Activated CD4-positive, CD25-positive, alpha-beta regulatory T cell treated with anti-CD3 and anti-CD28 coated beads, Interleukin-2, amount 50 U/mL, for 16 hours (primary cell): Measurements from ENCODE around the gene CFDP1.

Experiments
- DNase-seq: peaks from one replicate; pipeline ENCODE4 v3.0.0-alpha.2; 2020; ENCODE audit warnings: low read depth, low spot score

Gene CFDP1

GRCh38 chr16:75319513-75320411 lies 113.5 kb downstream of the CFDP1 start:
- no peak for DNase-seq

GRCh38 chr16:75318737-75319136 lies 114.6 kb downstream of the CFDP1 start:
- DNase-seq: no peak

- DNase-seq: no peak
Observed at GRCh38 chr16:75317532-75317931, 115.8 kb downstream of the CFDP1 start.

GRCh38 chr16:75317101-75317522 lies 116.2 kb downstream of the CFDP1 start:
- DNase-seq: no peak

GRCh38 chr16:75315539-75316306 lies 117.6 kb downstream of the CFDP1 start:
- no peak for DNase-seq

- no peak for DNase-seq
Observed at GRCh38 chr16:75312875-75313274, 120.4 kb downstream of the CFDP1 start.

GRCh38 chr16:75311383-75311938 lies 121.8 kb downstream of the CFDP1 start:
- no peak for DNase-seq

GRCh38 chr16:75310541-75310940 lies 122.8 kb downstream of the CFDP1 start:
- no peak for DNase-seq

- DNase-seq: no peak
Observed at GRCh38 chr16:75309899-75310430, 123.3 kb downstream of the CFDP1 start.

- no peak for DNase-seq
Observed at GRCh38 chr16:75309156-75309555, 124.1 kb downstream of the CFDP1 start.

GRCh38 chr16:75308011-75308410 lies 125.3 kb downstream of the CFDP1 start:
- DNase-seq: no peak

GRCh38 chr16:75307506-75307905 lies 125.8 kb downstream of the CFDP1 start:
- DNase-seq: no peak

- no peak for DNase-seq
Observed at GRCh38 chr16:75306099-75306762, 127.1 kb downstream of the CFDP1 start.

GRCh38 chr16:75305364-75306098 lies 127.8 kb downstream of the CFDP1 start:
- peak; percentile 2 for DNase-seq

GRCh38 chr16:75304521-75305363 lies 128.6 kb downstream of the CFDP1 start:
- DNase-seq: no peak

GRCh38 chr16:75301804-75302203 lies 131.5 kb downstream of the CFDP1 start:
- DNase-seq: no peak

GRCh38 chr16:75298267-75298666 lies 135.0 kb downstream of the CFDP1 start:
- DNase-seq: no peak

GRCh38 chr16:75296606-75297005 lies 136.7 kb downstream of the CFDP1 start:
- no peak for DNase-seq

GRCh38 chr16:75294773-75295459 lies 138.4 kb downstream of the CFDP1 start:
- DNase-seq: no peak
